Mesenchymal stem cell (in vitro differentiated cells and primary cell): ENCODE results near the gene CPNE9.

Experiments used
- DNase-seq: peaks from one replicate; pipeline ENCODE4 v3.0.0-alpha.2; 2013
- H2AFZ ChIP-seq: one replicate; pipeline ENCODE4 v1.6.1; 2013; ENCODE audit warnings: low read depth, mild to moderate bottlenecking, control low read depth, inconsistent platforms, low read length, moderate library complexity
- H2AK5ac ChIP-seq: 2 replicates; pipeline ENCODE4 v1.6.1; 2013; ENCODE audit warnings: low read length, moderate library complexity, mild to moderate bottlenecking, inconsistent platforms; ENCODE audit not compliant: severe bottlenecking
- H2BK120ac ChIP-seq: one replicate; pipeline ENCODE4 v1.6.1; 2013; ENCODE audit warnings: low read depth, mild to moderate bottlenecking, inconsistent platforms, low read length, moderate library complexity
- H2BK12ac ChIP-seq, 2 experiments: one replicate each; pipeline ENCODE4 v1.6.1; 2013; ENCODE audit warnings: inconsistent platforms in 2 of 2, low read length in 2 of 2, mild to moderate bottlenecking in 2 of 2, moderate library complexity in 2 of 2, control low read depth in 1 of 2
- H2BK15ac ChIP-seq: one replicate; pipeline ENCODE4 v1.6.1; 2013; ENCODE audit warnings: mild to moderate bottlenecking, low read depth, inconsistent platforms; ENCODE audit not compliant: poor library complexity, severe bottlenecking
- H2BK5ac ChIP-seq: 2 replicates; pipeline ENCODE4 v1.6.1; 2013; ENCODE audit warnings: low read depth, mild to moderate bottlenecking, low read length, control low read depth, inconsistent platforms; ENCODE audit not compliant: poor library complexity, severe bottlenecking
- H3K14ac ChIP-seq, 2 experiments: one replicate each; pipeline ENCODE4 v1.6.1; 2013; ENCODE audit warnings: inconsistent platforms in 2 of 2, low read length in 2 of 2, control low read depth in 1 of 2, mild to moderate bottlenecking in 1 of 2, moderate library complexity in 1 of 2
- H3K18ac ChIP-seq, 2 experiments: one replicate each; pipeline ENCODE4 v1.6.1; 2013; ENCODE audit warnings: inconsistent platforms in 2 of 2, low read length in 2 of 2, control low read depth in 1 of 2, low read depth in 1 of 2, mild to moderate bottlenecking in 1 of 2
- H3K23ac ChIP-seq, 2 experiments: one replicate each; pipeline ENCODE4 v1.6.1; 2013; ENCODE audit warnings: inconsistent platforms in 2 of 2, low read length in 2 of 2, mild to moderate bottlenecking in 2 of 2, moderate library complexity in 2 of 2, control low read depth in 1 of 2
- H3K27ac ChIP-seq: 2 replicates; pipeline ENCODE4 v1.5.1; 2013; ENCODE audit warnings: mild to moderate bottlenecking, moderate library complexity, low read length, control low read depth, inconsistent platforms; ENCODE audit not compliant: poor library complexity, severe bottlenecking
- H3K27me3 ChIP-seq, 2 experiments: 2 replicates each; pipeline versions ENCODE4 v1.6.1 to v1.7.0; 2013; ENCODE audit warnings: low read length in 2 of 2, mild to moderate bottlenecking in 2 of 2, moderate library complexity in 2 of 2, control low read depth in 1 of 2, inconsistent platforms in 1 of 2; ENCODE audit not compliant: control insufficient read depth in 1 of 2, insufficient read depth in 1 of 2
- H3K36me3 ChIP-seq, 2 experiments: 2 replicates each; pipeline versions ENCODE4 v1.6.1 to v1.7.0; 2013; ENCODE audit warnings: low read length in 2 of 2, control low read depth in 1 of 2, inconsistent platforms in 1 of 2, low read depth in 1 of 2, mild to moderate bottlenecking in 1 of 2; ENCODE audit not compliant: insufficient read depth in 2 of 2, control insufficient read depth in 1 of 2
- H3K4ac ChIP-seq, 2 experiments: one replicate each; pipeline ENCODE4 v1.6.1; 2013; ENCODE audit warnings: inconsistent platforms in 2 of 2, low read length in 2 of 2, mild to moderate bottlenecking in 2 of 2, moderate library complexity in 2 of 2, control low read depth in 1 of 2, low read depth in 1 of 2
- H3K4me1 ChIP-seq: 2 replicates; pipeline ENCODE4 v1.6.1; 2013; ENCODE audit warnings: low read depth, low read length, control low read depth; ENCODE audit not compliant: control insufficient read depth, insufficient read depth
- H3K4me2 ChIP-seq: 2 replicates; pipeline ENCODE4 v1.6.1; 2013; ENCODE audit warnings: low read length, mild to moderate bottlenecking, inconsistent platforms; ENCODE audit not compliant: poor library complexity, severe bottlenecking
- H3K4me3 ChIP-seq, 2 experiments: 2 replicates each; pipeline versions ENCODE4 v1.5.1 to v1.7.0; 2013; ENCODE audit warnings: low read length in 2 of 2, mild to moderate bottlenecking in 2 of 2, control low read depth in 1 of 2, low read depth in 1 of 2; ENCODE audit not compliant: insufficient read depth in 1 of 2
- H3K79me1 ChIP-seq: replicated peaks from 2 replicates; pipeline ENCODE4 v1.6.1; 2013; ENCODE audit warnings: mild to moderate bottlenecking, control low read depth, low read length, inconsistent platforms; ENCODE audit not compliant: poor library complexity, severe bottlenecking
- H3K9ac ChIP-seq: 2 replicates; pipeline ENCODE4 v1.7.0; 2013; ENCODE audit warnings: mild to moderate bottlenecking, low read length, moderate library complexity
- H3K9me3 ChIP-seq: 2 replicates; pipeline ENCODE4 v1.7.0; 2013; ENCODE audit warnings: mild to moderate bottlenecking, low read length; ENCODE audit not compliant: control insufficient read depth
- H4K8ac ChIP-seq: one replicate; pipeline ENCODE4 v1.6.1; 2013; ENCODE audit warnings: inconsistent platforms, mild to moderate bottlenecking, low read length, moderate library complexity
- H4K91ac ChIP-seq: one replicate; pipeline ENCODE4 v1.6.1; 2013; ENCODE audit warnings: mild to moderate bottlenecking, low read length, inconsistent platforms
- WGBS: methylation state at CpG from one replicate; pipeline ENCODE4 v1.1.7; 2013; ENCODE audit warnings: mixed read lengths; 5-methylcytosine and 5-hydroxymethylcytosine counted together

Gene CPNE9

DNA sequence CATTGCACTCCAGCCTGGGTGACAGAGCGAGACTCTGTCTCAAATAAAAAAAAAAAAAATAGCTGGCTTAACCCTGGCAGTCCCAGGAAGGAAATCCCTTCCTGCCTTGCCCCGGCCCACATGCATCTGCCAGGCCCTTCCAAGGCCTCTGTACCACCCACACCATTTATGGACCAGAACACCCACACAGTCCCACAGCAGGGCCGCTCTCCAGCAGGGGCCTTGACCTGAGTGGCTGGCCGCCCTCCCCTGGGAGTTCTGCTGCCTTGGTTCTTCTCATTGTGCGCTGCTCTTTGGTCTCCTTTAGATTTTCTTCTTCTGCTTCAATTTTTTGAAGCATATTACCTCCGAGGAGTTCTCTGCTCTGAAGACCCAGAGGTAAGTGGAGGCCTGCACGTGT is 16.1 kb upstream of the CPNE9 start:
- no peak overlapping the region for H3K9ac ChIP-seq
- H3K14ac ChIP-seq: no peak overlapping the region
- H2AFZ ChIP-seq: no peak overlapping the region
- H3K4me2 ChIP-seq: no peak overlapping the region
- H3K27me3 ChIP-seq: no peaks in the 10 kb centered on the region
- peaks cover 3% of the 10 kb centered on the region for H3K79me1 ChIP-seq
- H3K4ac ChIP-seq: no peak overlapping the region
- H3K27ac ChIP-seq: no peak overlapping the region
- H4K8ac ChIP-seq: no peak overlapping the region
- H4K91ac ChIP-seq: no peak overlapping the region
- H2BK5ac ChIP-seq: no peak overlapping the region
- no peak overlapping the region for H3K23ac ChIP-seq
- no peak overlapping the region for H3K4me3 ChIP-seq
- DNase-seq: no peak
- H3K9me3 ChIP-seq: no peaks in the 10 kb centered on the region
- H2BK15ac ChIP-seq: no peak overlapping the region
- WGBS: 94% methylated on average over 7 of the region's 7 CpGs
- no peak overlapping the region for H2AK5ac ChIP-seq
- peaks cover 4% of the 10 kb centered on the region for H3K4me1 ChIP-seq
- no peak overlapping the region for H3K18ac ChIP-seq
- no peak overlapping the region for H2BK120ac ChIP-seq
- no peak overlapping the region for H2BK12ac ChIP-seq
- H3K36me3 ChIP-seq: peaks cover 89 to 98% of the 10 kb centered on the region in 2 experiments

GRCh38 chr3:9688961-9689360 is 14.7 kb upstream of the CPNE9 start:
- Histone ChIP-seq H3K4me1 (peaks cover 4% of the 10 kb centered on the region), H3K36me3 (peaks cover 82 to 100% of the 10 kb centered on the region in 2 experiments), H3K4me3 (no peak overlapping the region)

GRCh38 chr3:9689757-9690156 is 13.9 kb upstream of the CPNE9 start:
- no peak overlapping the region for H3K18ac ChIP-seq
- no peaks in the 10 kb centered on the region for H3K27me3 ChIP-seq
- H4K8ac ChIP-seq: no peak overlapping the region
- H3K9me3 ChIP-seq: no peaks in the 10 kb centered on the region
- H4K91ac ChIP-seq: no peak overlapping the region
- DNase-seq: no peak
- H2BK15ac ChIP-seq: no peak overlapping the region
- H3K79me1 ChIP-seq: peaks cover 1% of the 10 kb centered on the region
- no peak overlapping the region for H2AFZ ChIP-seq
- H3K4ac ChIP-seq: no peak overlapping the region
- H2AK5ac ChIP-seq: no peak overlapping the region
- no peak overlapping the region for H3K27ac ChIP-seq
- no peak overlapping the region for H3K9ac ChIP-seq
- H2BK12ac ChIP-seq: no peak overlapping the region
- H3K23ac ChIP-seq: no peak overlapping the region
- WGBS: 99% methylated on average over 4 of the region's 4 CpGs
- peaks cover 78 to 100% of the 10 kb centered on the region in 2 experiments for H3K36me3 ChIP-seq
- no peak overlapping the region for H3K14ac ChIP-seq
- H3K4me2 ChIP-seq: no peak overlapping the region
- H3K4me3 ChIP-seq: no peak overlapping the region
- no peak overlapping the region for H2BK120ac ChIP-seq
- H3K4me1 ChIP-seq: peaks cover 4% of the 10 kb centered on the region
- H2BK5ac ChIP-seq: no peak overlapping the region

More at GRCh38 chr3:9688961-9689360, 14.7 kb upstream of the CPNE9 start:
- no peak overlapping the region for H4K8ac ChIP-seq
- no peak overlapping the region for H2AK5ac ChIP-seq
- H3K9ac ChIP-seq: no peak overlapping the region
- peaks cover 1% of the 10 kb centered on the region for H3K79me1 ChIP-seq
- H2BK12ac ChIP-seq: no peak overlapping the region
- no peak overlapping the region for H3K4me2 ChIP-seq
- no peaks in the 10 kb centered on the region for H3K9me3 ChIP-seq
- no peaks in the 10 kb centered on the region for H3K27me3 ChIP-seq
- no peak overlapping the region for H4K91ac ChIP-seq
- no peak overlapping the region for H2BK5ac ChIP-seq
- no peak overlapping the region for H2BK15ac ChIP-seq
- no peak for DNase-seq
- 97% methylated on average over 5 of the region's 5 CpGs for WGBS
- H3K18ac ChIP-seq: no peak overlapping the region
- H2BK120ac ChIP-seq: no peak overlapping the region
- H3K4ac ChIP-seq: no peak overlapping the region
- H2AFZ ChIP-seq: no peak overlapping the region
- H3K14ac ChIP-seq: no peak overlapping the region
- H3K27ac ChIP-seq: no peak overlapping the region
- H3K23ac ChIP-seq: no peak overlapping the region

DNA sequence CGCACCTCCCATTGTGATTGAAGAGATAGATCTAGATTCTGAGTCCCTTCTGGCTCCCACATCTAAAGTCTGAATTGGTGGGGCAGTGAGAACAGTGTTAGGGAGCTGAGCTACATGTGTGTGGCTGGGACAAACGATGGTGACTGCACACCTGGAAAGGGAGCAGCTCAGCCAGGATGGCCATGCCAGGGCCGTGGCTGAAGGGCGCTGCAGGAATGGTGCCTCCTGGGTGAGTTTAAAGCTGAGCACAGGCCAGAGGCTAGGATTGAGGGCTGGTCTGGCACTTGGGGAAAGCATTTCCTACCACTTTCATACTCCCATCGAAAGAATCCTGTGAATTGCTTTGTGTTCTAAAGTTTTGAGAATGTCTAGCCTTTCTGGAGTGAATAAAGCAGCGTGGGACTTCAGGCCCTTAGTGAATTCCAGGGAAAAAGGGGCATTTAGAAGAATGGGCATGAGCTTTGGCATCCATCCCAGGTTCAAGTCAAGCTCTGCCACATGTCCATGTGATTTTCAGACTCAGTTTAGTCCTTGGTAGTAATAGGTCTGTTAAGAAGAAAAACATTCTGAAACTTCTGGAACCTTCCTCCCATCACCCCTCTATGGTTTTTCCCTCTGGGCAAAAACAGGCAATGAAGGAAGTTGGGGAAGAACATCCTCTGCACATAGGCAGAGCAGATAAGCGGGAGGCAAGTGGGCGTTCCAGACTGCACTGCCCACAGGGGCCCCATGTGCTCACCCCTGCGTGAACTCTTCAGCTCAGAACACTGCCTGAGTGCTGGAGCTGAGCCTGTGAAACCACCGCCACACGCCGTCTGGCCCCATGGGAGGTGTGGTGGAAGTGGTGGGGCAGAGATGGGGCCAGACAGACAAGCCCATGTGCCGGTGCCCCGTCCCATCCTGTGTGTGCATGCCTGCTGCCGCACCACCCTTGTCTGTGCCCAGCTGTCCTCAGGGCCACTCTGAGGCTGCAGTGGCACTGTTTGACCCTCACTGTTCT is 12.9 kb upstream of the CPNE9 start:
- no peak overlapping the region for H3K4me2 ChIP-seq
- no peak for DNase-seq

More for the DNA sequence above, 12.9 kb upstream of the CPNE9 start:
- no peak overlapping the region for H3K14ac ChIP-seq
- H2AFZ ChIP-seq: no peak overlapping the region
- no peak overlapping the region for H2BK12ac ChIP-seq
- no peak overlapping the region for H3K18ac ChIP-seq
- H3K27me3 ChIP-seq: no peaks in the 10 kb centered on the region
- H2AK5ac ChIP-seq: no peak overlapping the region
- H3K4ac ChIP-seq: no peak overlapping the region
- 96% methylated on average over 15 of the region's 15 CpGs for WGBS
- no peaks in the 10 kb centered on the region for H3K79me1 ChIP-seq
- peak overlapping the region; percentile 45 for H4K91ac ChIP-seq
- no peak overlapping the region for H2BK120ac ChIP-seq
- H3K36me3 ChIP-seq: peaks cover 78 to 100% of the 10 kb centered on the region in 2 experiments
- no peak overlapping the region for H3K9ac ChIP-seq
- no peak overlapping the region for H3K27ac ChIP-seq
- no peak overlapping the region for H4K8ac ChIP-seq
- peak overlapping the region in 1 of 2 experiments; percentile 15 for H3K4me3 ChIP-seq
- no peak overlapping the region for H2BK5ac ChIP-seq
- H3K9me3 ChIP-seq: no peaks in the 10 kb centered on the region
- no peak overlapping the region for H2BK15ac ChIP-seq
- H3K4me1 ChIP-seq: peaks cover 4% of the 10 kb centered on the region
- H3K23ac ChIP-seq: no peak overlapping the region
